H1 (cell line): ENCODE measurements around the gene NEURL2. TPM values are rescaled to one million over a fixed set of nuclear protein-coding genes. Genes with fewer than 3 reads are reported as not detected.

ENCODE experiments used
- CTCF ChIA-PET: fragments of 300-600 bp; sonication (Branson Sonifier 250); formaldehyde crosslinking; loops from one replicate; lab custom pipeline; 2021; ENCODE audit not compliant: partially characterized antibody; lab: Charles Lee
- POLR2A ChIA-PET: fragments of 300-600 bp; sonication (Branson Sonifier 250); formaldehyde crosslinking; loops from one replicate; lab custom pipeline; 2021; ENCODE audit warnings: inconsistent platforms; ENCODE audit not compliant: partially characterized antibody; lab: Charles Lee
- DNase-seq, 2 experiments: peaks; one replicate each; pipeline versions ENCODE4 v3.0.0 to v3.0.0-alpha.2; 2010 to 2022; ENCODE audit warnings: low spot score in 2 of 2, low read depth in 1 of 2, mixed read lengths in 1 of 2
- FAIRE-seq: peaks from 2 replicates; lab custom pipeline; 2011; peaks lifted over from hg19 to GRCh38; lab: Jason Lieb, UNC
- H2AFZ ChIP-seq: 2 replicates; pipeline ENCODE4 v1.8.1; 2012; ENCODE audit warnings: low read length, inconsistent platforms
- H2AK5ac ChIP-seq: 2 replicates; pipeline ENCODE4 v1.6.1; 2013; ENCODE audit warnings: low read depth, low read length
- H2BK120ac ChIP-seq: replicated peaks from 2 replicates; pipeline ENCODE3; 2013; ENCODE audit warnings: low read depth, low read length, inconsistent platforms
- H2BK12ac ChIP-seq: 2 replicates; pipeline ENCODE4 v1.6.1; 2013; ENCODE audit warnings: low read depth, low read length
- H2BK15ac ChIP-seq: 2 replicates; pipeline ENCODE4 v1.6.1; 2013; ENCODE audit warnings: low read length
- H2BK20ac ChIP-seq: 2 replicates; pipeline ENCODE4 v1.6.1; 2013; ENCODE audit warnings: low read length
- H2BK5ac ChIP-seq: 2 replicates; pipeline ENCODE4 v1.6.1; 2013; ENCODE audit warnings: low read depth, low read length
- H3K14ac ChIP-seq: 2 replicates; pipeline ENCODE4 v1.6.1; 2013; ENCODE audit warnings: inconsistent platforms; ENCODE audit not compliant: insufficient read length
- H3K18ac ChIP-seq: 2 replicates; pipeline ENCODE4 v1.6.1; 2013; ENCODE audit warnings: low read length; ENCODE audit errors: extremely low read depth
- H3K23ac ChIP-seq: 2 replicates; pipeline ENCODE4 v1.6.1; 2013; ENCODE audit warnings: inconsistent platforms; ENCODE audit not compliant: insufficient read length
- H3K23me2 ChIP-seq: 2 replicates; pipeline ENCODE4 v1.6.1; 2013; ENCODE audit warnings: low read depth, low read length
- H3K27ac ChIP-seq: 2 replicates; pipeline ENCODE4 v1.6.1; 2011; ENCODE audit warnings: low read depth, low read length, inconsistent platforms
- H3K27me3 ChIP-seq, 4 experiments: replicated peaks in 1 of 4; 1 replicate in 1 of 4; 2 replicates in 3 of 4; pipeline versions ENCODE4 v1.6.1 to v1.8.1; 2011 to 2013; ENCODE audit warnings: low read length in 3 of 4, mild to moderate bottlenecking in 3 of 4, inconsistent platforms in 2 of 4, mixed read lengths in 2 of 4, moderate library complexity in 1 of 4; ENCODE audit not compliant: control insufficient read depth in 3 of 4, insufficient read depth in 3 of 4; ENCODE audit errors: extremely low read depth in 1 of 4
- H3K36me3 ChIP-seq, 4 experiments: 2 replicates each; pipeline versions ENCODE4 v1.6.1 to v1.8.1; 2011 to 2013; ENCODE audit warnings: mild to moderate bottlenecking in 4 of 4, low read length in 3 of 4, moderate library complexity in 2 of 4, control low read depth in 1 of 4, inconsistent platforms in 1 of 4; ENCODE audit not compliant: insufficient read depth in 4 of 4, control insufficient read depth in 2 of 4
- H3K4ac ChIP-seq: replicated peaks from 2 replicates; pipeline ENCODE3; 2013; ENCODE audit warnings: low read length, low read depth, mixed read lengths, inconsistent platforms; ENCODE audit not compliant: insufficient read length
- H3K4me1 ChIP-seq, 4 experiments: replicated peaks in 1 of 4; 1 replicate in 1 of 4; 2 replicates in 3 of 4; pipeline versions ENCODE4 v1.6.1 to v1.8.1; 2011 to 2013; ENCODE audit warnings: low read length in 3 of 4, inconsistent platforms in 2 of 4, mixed read lengths in 1 of 4; ENCODE audit not compliant: insufficient read depth in 4 of 4, control insufficient read depth in 3 of 4
- H3K4me2 ChIP-seq, 2 experiments: 2 replicates each; pipeline versions ENCODE4 v1.6.1 to v1.8.1; 2011 to 2013; ENCODE audit warnings: low read depth in 2 of 2, low read length in 2 of 2, control low read depth in 1 of 2, inconsistent platforms in 1 of 2, mild to moderate bottlenecking in 1 of 2; ENCODE audit not compliant: insufficient read depth in 1 of 2
- H3K4me3 ChIP-seq, 4 experiments: fragments of 200-600, 300-600 bp in 1 of 4; sonication (generic), shearing (Covaris generic), sonication (Bioruptor Twin) in 1 of 4; 2 replicates each; pipeline versions ENCODE4 v1.5.1 to v1.8.1; 2011 to 2016; ENCODE audit warnings: low read length in 4 of 4, low read depth in 3 of 4, control low read depth in 2 of 4, inconsistent platforms in 2 of 4, mild to moderate bottlenecking in 2 of 4, mixed read lengths in 1 of 4, moderate library complexity in 1 of 4; ENCODE audit not compliant: insufficient read depth in 2 of 4; ENCODE audit errors: extremely low read depth in 1 of 4
- H3K56ac ChIP-seq: replicated peaks from 2 replicates; pipeline ENCODE3; 2013; ENCODE audit warnings: low read depth, mild to moderate bottlenecking, mixed read lengths, low read length, inconsistent platforms; ENCODE audit not compliant: insufficient read length
- H3K79me1 ChIP-seq: 2 replicates; pipeline ENCODE4 v1.6.1; 2013; ENCODE audit warnings: low read depth, low read length, control low read depth
- H3K79me2 ChIP-seq, 2 experiments: 2 replicates each; pipeline versions ENCODE4 v1.6.1 to v1.8.1; 2012 to 2013; ENCODE audit warnings: low read length in 2 of 2, mild to moderate bottlenecking in 2 of 2, inconsistent platforms in 1 of 2; ENCODE audit not compliant: insufficient read depth in 2 of 2, control insufficient read depth in 1 of 2
- H3K9ac ChIP-seq, 4 experiments: replicated peaks in 1 of 4; 1 replicate in 1 of 4; 2 replicates in 3 of 4; pipeline versions ENCODE4 v1.6.1 to v1.8.1; 2011 to 2013; ENCODE audit warnings: low read depth in 3 of 4, low read length in 3 of 4, control low read depth in 2 of 4, mild to moderate bottlenecking in 2 of 4, moderate library complexity in 2 of 4, inconsistent platforms in 1 of 4; ENCODE audit errors: extremely low read depth in 1 of 4
- H3K9me3 ChIP-seq, 2 experiments: 2 replicates each; pipeline versions ENCODE4 v1.6.1 to v1.8.1; 2012 to 2013; ENCODE audit warnings: mild to moderate bottlenecking in 2 of 2, moderate library complexity in 2 of 2, control low read depth in 1 of 2, inconsistent platforms in 1 of 2, low read depth in 1 of 2, low read length in 1 of 2, mixed read lengths in 1 of 2; ENCODE audit not compliant: insufficient read depth in 2 of 2
- H4K20me1 ChIP-seq, 2 experiments: replicated peaks in 1 of 2; 2 replicates each; pipeline versions ENCODE3 to v1.8.1; 2011 to 2013; ENCODE audit warnings: inconsistent platforms in 2 of 2, low read length in 2 of 2, mild to moderate bottlenecking in 1 of 2; ENCODE audit not compliant: insufficient read depth in 2 of 2, control insufficient read depth in 1 of 2
- H4K5ac ChIP-seq: 2 replicates; pipeline ENCODE4 v1.6.1; 2013; ENCODE audit warnings: low read length, low read depth, mixed read lengths, inconsistent platforms; ENCODE audit not compliant: insufficient read length
- H4K8ac ChIP-seq: 2 replicates; pipeline ENCODE4 v1.8.0; 2013; ENCODE audit warnings: mild to moderate bottlenecking, moderate library complexity, low read length, inconsistent platforms; ENCODE audit not compliant: insufficient read depth; ENCODE audit errors: extremely low read depth
- H4K91ac ChIP-seq: replicated peaks from 2 replicates; pipeline ENCODE3; 2013; ENCODE audit warnings: low read length, mixed read lengths, inconsistent platforms; ENCODE audit not compliant: insufficient read length
- BACH1 ChIP-seq: IDR thresholded peaks from 2 replicates; pipeline ENCODE4 v1.6.1; 2012; ENCODE audit warnings: low read length, improper control_type of control experiment
- CEBPB ChIP-seq: IDR thresholded peaks from 2 replicates; pipeline ENCODE4 v1.6.1; 2012; ENCODE audit warnings: low read depth, low read length
- CHD2 ChIP-seq: IDR thresholded peaks from 2 replicates; pipeline ENCODE4 v1.6.1; 2012; ENCODE audit warnings: low read length, improper control_type of control experiment
- KDM5A ChIP-seq: fragments of 200-600 bp; IDR thresholded peaks from 2 replicates; pipeline ENCODE4 v1.7.1; 2012; ENCODE audit warnings: mild to moderate bottlenecking, low read length, inconsistent platforms, mixed read lengths
- WGBS, 2 experiments: shearing (Covaris generic) in 1 of 2; methylation state at CpG; one replicate each; pipeline versions ENCODE4 v1.1.6 to v1.1.7; 2013 to 2015; ENCODE audit warnings: low lambda C conversion rate in 2 of 2, mixed read lengths in 2 of 2, inconsistent platforms in 1 of 2, low coverage in 1 of 2, missing lambda C conversion rate in 1 of 2; ENCODE audit not compliant: insufficient replicate concordance in 2 of 2, insufficient coverage in 1 of 2, insufficient read length in 1 of 2; ENCODE audit errors: extremely low coverage in 1 of 2, missing lambda C conversion rate in 1 of 2; 5-methylcytosine and 5-hydroxymethylcytosine counted together
- polyA plus RNA-seq, 7 experiments: library from polyadenylated mRNA; depleted of rRNA in 3 of 7; stranded (reverse) in 5 of 7; unstranded in 2 of 7; fragments of >200 nt in 5 of 7; fragments of 200-250 nt in 2 of 7; gene quantifications; 1 replicate in 5 of 7; 2 replicates in 1 of 7; 4 replicates in 1 of 7; pipeline versions ENCODE4 v1.2.1 to v1.2.3, GENCODE V29; 2011 to 2013; ENCODE audit warnings: missing spikeins in 2 of 7, mixed read lengths in 2 of 7
- total RNA-seq: library from RNA; stranded (reverse); fragmentation: NEBNext Ultra II Directional; extraction: Animal tissue kit (Norgen Biotek cat#: 25700); gene quantifications from 2 replicates; pipeline ENCODE4 v1.2.1, GENCODE V29; 2021

NEURL2 gene
- total and polyA plus RNA-seq, 2 of the 8 experiments (the other 6 are each of a cell fraction or from before 2014, with no cell fraction given), result 6.9 TPM

DNA sequence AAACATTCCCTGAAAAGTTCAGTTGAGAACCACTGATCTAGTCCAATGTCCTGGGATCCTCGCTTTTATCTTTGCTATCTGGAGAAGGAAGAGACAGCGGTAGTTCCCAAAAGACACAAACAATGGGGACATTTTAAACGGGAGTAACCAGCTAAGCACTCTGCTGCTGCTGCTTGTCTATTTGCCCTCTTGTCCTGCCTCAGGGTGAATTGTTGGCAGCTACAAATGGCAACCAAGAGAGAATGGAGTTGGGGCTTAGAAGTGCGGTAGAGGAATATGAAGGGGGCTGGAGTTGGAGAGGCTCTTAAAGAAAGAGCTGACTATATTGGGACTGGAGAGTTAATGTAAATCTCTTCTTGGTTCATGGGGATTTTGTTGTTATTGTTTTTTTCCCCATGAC lies 16.4 kb downstream of the NEURL2 start:
- no peak overlapping the region for H3K9ac ChIP-seq
- no peak overlapping the region for H3K4me3 ChIP-seq
- H3K23me2 ChIP-seq, result no peaks in the 10 kb centered on the region
- H4K20me1 ChIP-seq, result no peaks in the 10 kb centered on the region
- no peak overlapping the region for H3K14ac ChIP-seq
- DNase-seq (no peak), FAIRE-seq (no peak)
- H2AFZ ChIP-seq, result no peak overlapping the region
- no peak overlapping the region for H2BK20ac ChIP-seq
- H2BK120ac ChIP-seq, result no peak overlapping the region
- no peak overlapping the region for H3K56ac ChIP-seq
- no peak overlapping the region for H3K4ac ChIP-seq
- no peaks in the 10 kb centered on the region for H3K4me1 ChIP-seq
- 87% methylated on average over 4 of the region's 4 CpGs; no CpG with 5 or more reads in 1 of the 2 experiments for WGBS, 2 experiments
- no peak overlapping the region for H2BK15ac ChIP-seq
- no peak overlapping the region for H2AK5ac ChIP-seq
- H3K27me3 ChIP-seq, result no peaks in the 10 kb centered on the region
- H3K79me2 ChIP-seq, result no peaks in the 10 kb centered on the region
- H3K36me3 ChIP-seq, result peaks cover 0 to 9% (median 7%) of the 10 kb centered on the region in 4 experiments; a peak in 6 of 8 replicates
- POLR2A ChIA-PET, result interaction anchor here (0.6 to 2.0 kb wide), 10 partner anchors 8 to 62 kb away, joined by 3 to 7 read pairs (median 4); partner anchors contain the start of genes NEURL2, PCIF1 and UBE2C
- no peak overlapping the region for H3K4me2 ChIP-seq
- no peak overlapping the region for H3K18ac ChIP-seq
- H3K23ac ChIP-seq, result no peak overlapping the region
- no peak overlapping the region for H4K5ac ChIP-seq
- no peak overlapping the region for H2BK5ac ChIP-seq
- CTCF ChIA-PET, result interaction anchor here (0.6 to 1.8 kb wide), 6 partner anchors 10 to 95 kb away, joined by 3 to 5 read pairs (median 3); no protein-coding TSS in a partner anchor
- H3K9me3 ChIP-seq, result no peaks in the 10 kb centered on the region
- H4K91ac ChIP-seq, result no peak overlapping the region
- no peaks in the 10 kb centered on the region for H3K79me1 ChIP-seq
- no peak overlapping the region for H4K8ac ChIP-seq
- no peak overlapping the region for H3K27ac ChIP-seq
- TF ChIP-seq CEBPB (no peak), KDM5A (no peak), CHD2 (no peak), BACH1 (no peak)
- TF ChIP-seq, all 59 proteins: peak for 0
- no peak overlapping the region for H2BK12ac ChIP-seq
